ENCODE data around the gene CALD1. TPM values are rescaled to one million over a fixed set of nuclear protein-coding genes. Genes with fewer than 3 reads are reported as not detected.
A peak's percentile ranks its signal among the peaks of the same experiment; 100 is the strongest.

CALD1 gene
- total and polyA plus RNA-seq, 5 experiments from 2014 or later = not detected

DNA sequence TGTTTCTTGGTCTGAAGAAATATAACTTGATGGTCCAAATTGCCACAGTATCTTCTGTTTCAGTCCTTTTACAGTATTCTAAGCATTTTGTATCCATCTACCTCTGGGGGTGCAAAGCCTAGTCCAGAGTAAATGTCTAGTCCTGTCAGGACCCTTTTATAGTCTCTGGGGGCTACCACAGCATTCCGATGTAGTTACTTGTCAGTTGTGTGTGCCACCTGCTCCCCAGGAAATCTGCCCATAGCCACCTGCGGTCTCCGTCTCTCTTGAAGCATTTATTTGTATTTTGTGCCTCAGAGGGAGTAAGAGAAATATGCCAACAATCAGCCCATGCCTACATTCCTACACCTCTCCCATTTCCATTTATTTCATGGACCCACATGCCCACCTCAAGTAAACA lies 219.7 kb downstream of the CALD1 start:
- Mint-ChIP-seq H3K27me3 (no peaks in the 10 kb centered on the region), H3K4me1 (peaks cover 20 to 60% (median 49%) of the 10 kb centered on the region in 4 donors)

DNA sequence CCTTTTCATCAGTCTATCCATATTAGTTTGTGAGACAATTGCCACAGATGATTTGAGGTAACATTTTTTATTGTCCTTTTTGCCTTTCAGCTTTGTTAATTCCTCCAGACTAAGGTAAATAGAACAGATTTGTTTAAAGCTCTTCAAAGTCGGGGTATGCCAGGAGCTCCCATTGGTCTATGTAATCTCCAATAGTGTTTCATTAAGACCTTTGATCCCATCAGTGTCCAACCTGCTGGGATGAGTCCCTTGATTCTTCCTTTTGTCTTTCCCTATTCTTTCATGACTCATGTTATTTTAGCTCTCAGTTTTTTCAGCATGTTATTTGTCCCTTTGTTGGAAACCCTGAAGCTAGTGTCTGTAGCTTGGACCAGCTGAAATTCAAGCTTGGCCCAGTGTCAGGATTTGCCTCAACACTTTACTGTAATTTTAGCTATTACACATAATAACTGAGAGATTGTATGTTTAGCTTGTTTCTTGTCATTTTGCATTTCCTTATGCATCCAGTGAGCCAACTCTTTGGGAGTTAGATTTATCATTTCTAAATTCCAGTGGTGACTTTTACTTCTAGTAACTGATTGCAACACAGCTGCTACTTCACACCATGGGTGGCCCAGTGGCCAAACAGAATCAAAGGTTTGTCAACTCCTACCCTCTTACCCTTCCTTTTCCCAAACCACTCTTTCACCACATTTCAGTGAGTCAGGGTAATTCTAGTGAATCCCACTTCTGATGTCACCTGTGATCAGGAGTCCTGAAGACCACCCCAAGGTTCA lies 222.1 kb downstream of the CALD1 start:
- POLR2A ChIA-PET = interaction anchor here (1.5 kb wide), 1 partner anchor 15 kb away, joined by 4 read pairs; the partner anchor contains the start of gene AGBL3
- no peaks in the 10 kb centered on the region for H3K27me3 Mint-ChIP-seq
- ATAC-seq = no peak
- peaks cover 0 to 21% (median 6%) of the 10 kb centered on the region in 3 donors for H3K36me3 Mint-ChIP-seq
- peak overlapping the region; percentile 9 to 87 (median 58) for H3K27ac Mint-ChIP-seq
- H3K4me1 Mint-ChIP-seq = peaks cover 10 to 35% (median 26%) of the 10 kb centered on the region in 4 donors
- H3K4me3 Mint-ChIP-seq = no peak overlapping the region
- H3K9me3 Mint-ChIP-seq = peaks cover 0 to 9% (median under 1%) of the 10 kb centered on the region in 9 donors
- no peak for DNase-seq

More for the DNA sequence above, 219.7 kb downstream of the CALD1 start:
- Mint-ChIP-seq H3K4me3 (peak overlapping the region in 2 of 10 donors; percentile 29 to 34), H3K9me3 (peaks cover 0 to 9% (median 0%) of the 10 kb centered on the region in 9 donors), H3K27ac (peak overlapping the region; percentile 81 to 99 (median 98)), H3K36me3 (peaks cover 4 to 17% (median 6%) of the 10 kb centered on the region in 3 donors)
- POLR2A ChIA-PET = interaction anchor here (1.1 kb wide), 1 partner anchor 13 kb away, joined by 7 read pairs; the partner anchor contains the start of gene AGBL3
- no peak for DNase-seq
- no peak for ATAC-seq

DNA sequence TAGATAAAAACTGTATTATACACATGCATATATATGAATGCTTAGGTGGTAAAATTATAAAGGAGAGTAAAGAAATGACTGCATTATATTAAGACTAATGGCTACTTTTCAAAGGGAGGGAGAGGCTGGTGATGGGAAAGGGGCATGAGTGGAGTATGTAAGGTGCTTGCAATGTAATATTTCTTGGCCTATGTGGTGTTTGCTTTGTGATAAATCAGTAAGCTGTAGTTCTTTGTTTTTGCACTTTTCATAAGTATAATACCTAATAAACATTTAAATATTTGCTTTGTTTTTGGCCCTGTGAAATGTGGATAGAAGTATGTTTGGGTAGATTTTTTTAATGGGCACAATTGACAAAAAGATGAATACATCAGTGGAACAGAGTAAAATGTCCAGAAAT lies 232.8 kb downstream of the CALD1 start:
- DNase-seq (no peak), ATAC-seq (no peak)
- POLR2A ChIA-PET = no interaction called here
- peaks cover 0 to 17% (median 9%) of the 10 kb centered on the region in 3 donors for H3K36me3 Mint-ChIP-seq
- H3K4me1 Mint-ChIP-seq = peaks cover 0 to 1% (median 0%) of the 10 kb centered on the region in 4 donors
- H3K27ac Mint-ChIP-seq = no peak overlapping the region
- H3K27me3 Mint-ChIP-seq = no peaks in the 10 kb centered on the region
- no peak overlapping the region for H3K4me3 Mint-ChIP-seq
- peaks cover 0 to 18% (median 4%) of the 10 kb centered on the region in 9 donors for H3K9me3 Mint-ChIP-seq

Other genes with a start within 250 kb of the CALD1 start
- not detected for gene AKR1B15, start 230.5 kb upstream of the CALD1 start, total RNA-seq
- gene AKR1B15, start 230.5 kb upstream of the CALD1 start, polyA plus RNA-seq = not detected
- 10 to 100 TPM; 25.1 to 26.3 TPM for gene BPGM, start 132.8 kb upstream of the CALD1 start, total RNA-seq
- gene BPGM, start 132.8 kb upstream of the CALD1 start, polyA plus RNA-seq = 10 to 100 TPM; 17.2 to 30.1 (median 21.3) TPM
- 10 to 100 TPM; 10.9 to 12.7 TPM for gene AGBL3, start 206.9 kb downstream of the CALD1 start, total RNA-seq
- gene AGBL3, start 206.9 kb downstream of the CALD1 start, polyA plus RNA-seq = 1 to 10 TPM; 1.8 to 4.0 (median 3.2) TPM